ENCODE data around the gene TCN2. TPM values are rescaled to one million over a fixed set of nuclear protein-coding genes. Genes with fewer than 3 reads are reported as not detected.
"Not testable (repeated sequence)": the region's sequence is repeated elsewhere in the genome, so short reads cannot be mapped to it uniquely, and the experiment has no call there.

TCN2 gene
- total RNA-seq, 4 donors from 2014 or later = 17.3 to 248 (median 186) TPM

- Histone ChIP-seq H3K27ac (no peak overlapping the region), H3K27me3 (no peaks in the 10 kb centered on the region), H3K9me3 (no peaks in the 10 kb centered on the region), H3K36me3 (peaks cover 0 to 35% (median 0%) of the 10 kb centered on the region in 3 donors), H3K4me3 (no peak overlapping the region), H3K4me1 (peaks cover 0 to 31% (median 8%) of the 10 kb centered on the region in 4 donors)
- no peak for DNase-seq
- TF ChIP-seq POLR2A (IDR thresholded peaks at IDR 0.05) = no peak
- no peak for TF ChIP-seq CTCF (IDR thresholded peaks at IDR 0.05)
Observed at GRCh38 chr22:30611197-30611596, 4.2 kb downstream of the TCN2 start.

GRCh38 chr22:30612789-30613188 is 5.8 kb downstream of the TCN2 start:
- Histone ChIP-seq H3K27ac (no peak overlapping the region), H3K27me3 (no peaks in the 10 kb centered on the region), H3K36me3 (peaks cover 0 to 50% (median 0%) of the 10 kb centered on the region in 3 donors), H3K4me3 (no peak overlapping the region), H3K9me3 (no peaks in the 10 kb centered on the region), H3K4me1 (peaks cover 0 to 22% (median 6%) of the 10 kb centered on the region in 4 donors)
- DNase-seq = no peak
- TF ChIP-seq CTCF (IDR thresholded peaks at IDR 0.05) = no peak

- H3K36me3 ChIP-seq = peaks cover 0 to 63% (median 0%) of the 10 kb centered on the region in 3 donors
Observed at GRCh38 chr22:30614268-30614667, 7.3 kb downstream of the TCN2 start.

GRCh38 chr22:30614879-30615278 is 7.9 kb downstream of the TCN2 start:
- Histone ChIP-seq H3K36me3 (peaks cover 0 to 70% (median 0%) of the 10 kb centered on the region in 3 donors), H3K4me1 (peaks cover 0 to 3% (median 0%) of the 10 kb centered on the region in 4 donors), H3K27ac (no peak overlapping the region), H3K9me3 (no peaks in the 10 kb centered on the region), H3K27me3 (no peaks in the 10 kb centered on the region), H3K4me3 (no peak overlapping the region)
- no peak for DNase-seq
- no peak for TF ChIP-seq POLR2A (IDR thresholded peaks at IDR 0.05)
- TF ChIP-seq CTCF (IDR thresholded peaks at IDR 0.05) = no peak

More at GRCh38 chr22:30614268-30614667, 7.3 kb downstream of the TCN2 start:
- TF ChIP-seq CTCF (IDR thresholded peaks at IDR 0.05) (no peak), POLR2A (IDR thresholded peaks at IDR 0.05) (no peak)
- Histone ChIP-seq H3K4me3 (no peak overlapping the region), H3K27me3 (no peaks in the 10 kb centered on the region), H3K4me1 (peaks cover 0 to 8% (median 2%) of the 10 kb centered on the region in 4 donors), H3K27ac (no peak overlapping the region), H3K9me3 (no peaks in the 10 kb centered on the region)
- DNase-seq = no peak

- Histone ChIP-seq H3K4me1 (no peaks in the 10 kb centered on the region), H3K9me3 (no peaks in the 10 kb centered on the region), H3K27ac (no peak overlapping the region), H3K27me3 (no peaks in the 10 kb centered on the region), H3K36me3 (peaks cover 0 to 76% (median 0%) of the 10 kb centered on the region in 3 donors), H3K4me3 (no peak overlapping the region)
- DNase-seq = no peak
- TF ChIP-seq POLR2A (IDR thresholded peaks at IDR 0.05) = no peak
- no peak for TF ChIP-seq CTCF (IDR thresholded peaks at IDR 0.05)
Observed at GRCh38 chr22:30615543-30615954, 8.6 kb downstream of the TCN2 start.

- no peak for DNase-seq
- Histone ChIP-seq H3K36me3 (peaks cover 0 to 66% (median 0%) of the 10 kb centered on the region in 3 donors), H3K4me3 (no peak overlapping the region), H3K27ac (no peak overlapping the region), H3K27me3 (no peaks in the 10 kb centered on the region), H3K4me1 (no peaks in the 10 kb centered on the region), H3K9me3 (no peaks in the 10 kb centered on the region)
- TF ChIP-seq CTCF (IDR thresholded peaks at IDR 0.05) (no peak), POLR2A (IDR thresholded peaks at IDR 0.05) (no peak)
Observed at GRCh38 chr22:30617819-30618218, 10.8 kb downstream of the TCN2 start.

- DNase-seq, H3K27ac ChIP-seq, H3K27me3 ChIP-seq, H3K4me1 ChIP-seq, H3K4me3 ChIP-seq, H3K9me3 ChIP-seq: not testable (repeated sequence)
- peaks cover 0 to 54% (median 0%) of the 10 kb centered on the region in 3 donors for H3K36me3 ChIP-seq
Observed at GRCh38 chr22:30619909-30620308, 12.9 kb downstream of the TCN2 start.

Measured in Peyer's patch (tissue), 4 donors.